Mucosa of stomach (tissue), 1 donor: Measurements from ENCODE around the gene TIGD7.

Experiments used
- H3K27me3 ChIP-seq: one replicate; pipeline ENCODE4 v1.7.0; 2013; ENCODE audit warnings: mild to moderate bottlenecking, low read length; ENCODE audit not compliant: control insufficient read depth, insufficient read depth
- H3K36me3 ChIP-seq: one replicate; pipeline ENCODE4 v1.7.0; 2013; ENCODE audit warnings: low read length; ENCODE audit not compliant: control insufficient read depth, insufficient read depth
- H3K4me1 ChIP-seq: one replicate; pipeline ENCODE4 v1.7.0; 2013; ENCODE audit warnings: mild to moderate bottlenecking, low read length; ENCODE audit not compliant: control insufficient read depth, insufficient read depth
- H3K4me3 ChIP-seq: one replicate; pipeline ENCODE4 v1.7.0; 2013; ENCODE audit warnings: low read length
- H3K9ac ChIP-seq: one replicate; pipeline ENCODE4 v1.7.0; 2013; ENCODE audit warnings: mild to moderate bottlenecking, low read length, moderate library complexity
- H3K9me3 ChIP-seq: one replicate; pipeline ENCODE4 v1.7.0; 2013; ENCODE audit warnings: mild to moderate bottlenecking, low read length, moderate library complexity; ENCODE audit not compliant: control insufficient read depth
- donor health status: Pancreatic carcinoma.

Gene TIGD7

GRCh38 chr16:3254309-3254708 lies 50.9 kb downstream of the TIGD7 start:
- Histone ChIP-seq H3K27me3 (peaks cover 3% of the 10 kb centered on the region), H3K9ac (no peak overlapping the region), H3K9me3 (no peaks in the 10 kb centered on the region), H3K36me3 (no peaks in the 10 kb centered on the region), H3K4me1 (no peaks in the 10 kb centered on the region), H3K4me3 (no peak overlapping the region)

- Histone ChIP-seq H3K9me3 (no peaks in the 10 kb centered on the region), H3K9ac (no peak overlapping the region), H3K4me3 (no peak overlapping the region), H3K36me3 (no peaks in the 10 kb centered on the region), H3K4me1 (no peaks in the 10 kb centered on the region), H3K27me3 (peaks cover 3% of the 10 kb centered on the region)
These were observed 52.3 kb downstream of the TIGD7 start for GRCh38 chr16:3252967-3253366.

GRCh38 chr16:3249451-3249850 lies 55.8 kb downstream of the TIGD7 start:
- Histone ChIP-seq H3K9me3 (no peaks in the 10 kb centered on the region), H3K4me3 (no peak overlapping the region), H3K9ac (no peak overlapping the region), H3K27me3 (peaks cover 3% of the 10 kb centered on the region), H3K36me3 (no peaks in the 10 kb centered on the region), H3K4me1 (no peaks in the 10 kb centered on the region)

- no peaks in the 10 kb centered on the region for H3K36me3 ChIP-seq
- peaks cover 3% of the 10 kb centered on the region for H3K27me3 ChIP-seq
- H3K9ac ChIP-seq: no peak overlapping the region
- no peaks in the 10 kb centered on the region for H3K9me3 ChIP-seq
- no peaks in the 10 kb centered on the region for H3K4me1 ChIP-seq
- H3K4me3 ChIP-seq: no peak overlapping the region
These were observed 56.2 kb downstream of the TIGD7 start for GRCh38 chr16:3249020-3249419.
